Lower leg skin (tissue), 4 donors: ENCODE data around the gene FLRT2. TPM values are rescaled to one million over a fixed set of nuclear protein-coding genes. Genes with fewer than 3 reads are reported as not detected.

Source experiments
- DNase-seq, 2 donors: peaks; one replicate each; pipeline ENCODE4 v3.0.0-alpha.2; 2019; ENCODE audit warnings: low spot score in 2 of 2
- H3K4me3 ChIP-seq: fragments of 200-600 bp; sonication (generic); 2 replicates; pipeline ENCODE4 v1.5.1; 2017; ENCODE audit warnings: mild to moderate bottlenecking, low read depth; ENCODE audit not compliant: poor library complexity, severe bottlenecking
- POLR2A ChIP-seq, 2 donors: fragments of 450-650 bp; IDR thresholded peaks; one replicate each; pipeline ENCODE4 v1.6.1; 2016 to 2017; ENCODE audit warnings: antibody characterized with exemption in 2 of 2, mild to moderate bottlenecking in 1 of 2, moderate library complexity in 1 of 2
- WGBS, 2 donors: methylation state at CpG; one replicate each; pipeline ENCODE4 v1.1.5; 2018; 5-methylcytosine and 5-hydroxymethylcytosine counted together
- intact Hi-C: fragments of 100-400 bp; cut with DNase I; formaldehyde crosslinking; loops from one replicate; pipeline ENCODE4 v1.15.0; 2023; ENCODE audit warnings: low total_unique reads
- total RNA-seq, 4 donors: library from RNA; depleted of rRNA; stranded (reverse); fragments of >200 nt; gene quantifications; one replicate each; pipeline ENCODE4 v1.1.0, GENCODE V29; 2016
- TF ChIP-seq, protein P1 (sequence below), 3 donors: fragments of 450-650 bp; IDR thresholded peaks; one replicate each; pipeline ENCODE4 v1.5.1; 2016; ENCODE audit warnings: antibody characterized with exemption in 3 of 3, mild to moderate bottlenecking in 3 of 3, moderate library complexity in 2 of 3

FLRT2 gene
- total RNA-seq, 4 donors from 2014 or later: 11.5 to 36.5 (median 28.0) TPM

DNA sequence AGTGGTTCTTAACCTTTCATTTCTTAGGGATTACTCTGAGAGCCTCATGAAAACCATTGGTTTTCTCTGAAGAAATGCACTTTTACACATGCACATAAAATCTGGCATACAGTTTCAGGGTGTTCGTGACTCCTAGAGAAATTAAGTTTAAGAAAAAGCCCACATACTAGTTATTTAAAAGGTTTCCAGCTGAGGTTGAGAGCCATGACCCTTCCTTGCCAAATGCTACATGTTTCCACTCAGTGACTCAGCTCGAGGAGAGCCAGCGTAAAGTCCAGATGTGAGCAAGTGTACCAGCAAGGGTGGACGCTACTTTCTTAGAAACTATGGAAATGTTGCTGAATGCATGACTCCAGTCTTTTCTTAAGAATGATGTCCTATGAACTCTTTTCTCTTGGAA, 42.7 kb upstream of the FLRT2 start:
- intact Hi-C loops: no loop called here
- no peak for DNase-seq
- WGBS, 2 donors: 72 to 73% methylated on average over 4 of the region's 4 CpGs
- no peak overlapping the region for H3K4me3 ChIP-seq
- TF ChIP-seq, protein P1, sequence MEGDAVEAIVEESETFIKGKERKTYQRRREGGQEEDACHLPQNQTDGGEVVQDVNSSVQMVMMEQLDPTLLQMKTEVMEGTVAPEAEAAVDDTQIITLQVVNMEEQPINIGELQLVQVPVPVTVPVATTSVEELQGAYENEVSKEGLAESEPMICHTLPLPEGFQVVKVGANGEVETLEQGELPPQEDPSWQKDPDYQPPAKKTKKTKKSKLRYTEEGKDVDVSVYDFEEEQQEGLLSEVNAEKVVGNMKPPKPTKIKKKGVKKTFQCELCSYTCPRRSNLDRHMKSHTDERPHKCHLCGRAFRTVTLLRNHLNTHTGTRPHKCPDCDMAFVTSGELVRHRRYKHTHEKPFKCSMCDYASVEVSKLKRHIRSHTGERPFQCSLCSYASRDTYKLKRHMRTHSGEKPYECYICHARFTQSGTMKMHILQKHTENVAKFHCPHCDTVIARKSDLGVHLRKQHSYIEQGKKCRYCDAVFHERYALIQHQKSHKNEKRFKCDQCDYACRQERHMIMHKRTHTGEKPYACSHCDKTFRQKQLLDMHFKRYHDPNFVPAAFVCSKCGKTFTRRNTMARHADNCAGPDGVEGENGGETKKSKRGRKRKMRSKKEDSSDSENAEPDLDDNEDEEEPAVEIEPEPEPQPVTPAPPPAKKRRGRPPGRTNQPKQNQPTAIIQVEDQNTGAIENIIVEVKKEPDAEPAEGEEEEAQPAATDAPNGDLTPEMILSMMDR (IDR thresholded peaks at IDR 0.05): no peak
- no peak for TF ChIP-seq POLR2A (IDR thresholded peaks at IDR 0.05)

DNA sequence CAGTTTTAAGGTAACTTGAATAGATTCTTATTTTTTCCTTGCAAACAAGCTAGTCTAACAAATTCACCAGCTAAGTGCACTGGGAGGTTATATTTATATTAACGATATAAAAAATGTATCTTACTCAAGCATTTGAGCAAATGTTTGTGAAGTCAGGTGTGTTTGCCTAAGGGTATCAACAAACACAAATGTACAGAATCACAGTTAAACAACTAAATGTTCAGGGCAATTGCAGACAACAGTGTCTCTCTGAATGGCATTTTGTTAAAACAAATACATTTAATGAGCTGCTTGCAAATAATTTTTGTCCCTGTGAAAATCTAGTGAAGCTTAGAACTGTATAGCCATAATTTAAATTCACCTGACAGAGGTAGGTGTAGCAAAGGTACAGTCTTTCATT, 28.2 kb upstream of the FLRT2 start:
- intact Hi-C loops: no loop called here

DNA sequence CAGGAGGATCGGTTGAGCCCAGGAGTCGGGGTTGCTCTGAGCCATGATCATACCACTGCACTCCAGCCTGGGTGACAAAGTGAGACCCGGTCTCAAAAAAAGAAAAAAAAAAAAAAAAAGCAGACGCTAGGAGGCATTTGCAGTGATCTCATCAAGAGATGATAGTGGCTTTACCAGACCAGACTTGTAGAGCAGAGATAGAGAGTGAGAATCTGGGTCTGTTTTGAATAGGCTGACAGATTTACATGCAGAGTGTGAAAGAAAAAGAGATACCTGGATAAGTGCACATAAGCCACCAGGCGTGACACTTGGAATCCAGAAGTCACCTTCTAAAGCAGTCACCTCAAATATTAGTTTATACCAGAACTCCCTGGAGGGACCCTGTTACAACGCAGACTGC, 21.1 kb upstream of the FLRT2 start:
- DNase-seq: no peak
- TF ChIP-seq, protein P1 (IDR thresholded peaks at IDR 0.05): no peak
- TF ChIP-seq POLR2A (IDR thresholded peaks at IDR 0.05): no peak
- intact Hi-C loops: no loop called here
- no peak overlapping the region for H3K4me3 ChIP-seq
- WGBS, 2 donors: 51 to 68% methylated on average over 6 of the region's 6 CpGs

More for the DNA sequence above, 28.2 kb upstream of the FLRT2 start:
- TF ChIP-seq POLR2A (IDR thresholded peaks at IDR 0.05): no peak
- TF ChIP-seq, protein P1 (IDR thresholded peaks at IDR 0.05): no peak
- WGBS, 2 donors: 92 to 93% methylated on average over 1 of the region's 1 CpG
- H3K4me3 ChIP-seq: no peak overlapping the region
- no peak for DNase-seq

DNA sequence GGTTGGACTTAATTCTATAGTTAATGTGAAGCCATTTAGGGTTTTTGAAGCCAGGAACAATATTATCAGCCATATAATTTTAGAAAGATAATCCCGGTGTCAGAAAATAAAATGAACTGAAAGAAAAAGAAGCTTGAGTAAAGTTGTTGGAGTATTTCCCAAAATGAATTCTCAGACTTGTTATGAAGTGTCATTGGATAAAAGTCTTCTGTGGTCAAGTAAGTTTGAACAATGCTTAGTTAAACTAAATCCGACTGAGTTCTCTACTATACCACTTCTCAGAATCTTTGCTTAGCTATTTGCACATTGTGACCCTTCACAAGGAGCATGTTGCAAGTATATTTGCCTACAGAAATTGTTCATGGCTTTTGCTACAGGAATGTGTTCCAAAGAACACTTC, 17.5 kb upstream of the FLRT2 start:
- WGBS, 2 donors: 83 to 85% methylated on average over 2 of the region's 2 CpGs
- no peak for DNase-seq
- intact Hi-C loops: no loop called here
- no peak overlapping the region for H3K4me3 ChIP-seq
- TF ChIP-seq, protein P1 (IDR thresholded peaks at IDR 0.05): no peak
- no peak for TF ChIP-seq POLR2A (IDR thresholded peaks at IDR 0.05)

DNA sequence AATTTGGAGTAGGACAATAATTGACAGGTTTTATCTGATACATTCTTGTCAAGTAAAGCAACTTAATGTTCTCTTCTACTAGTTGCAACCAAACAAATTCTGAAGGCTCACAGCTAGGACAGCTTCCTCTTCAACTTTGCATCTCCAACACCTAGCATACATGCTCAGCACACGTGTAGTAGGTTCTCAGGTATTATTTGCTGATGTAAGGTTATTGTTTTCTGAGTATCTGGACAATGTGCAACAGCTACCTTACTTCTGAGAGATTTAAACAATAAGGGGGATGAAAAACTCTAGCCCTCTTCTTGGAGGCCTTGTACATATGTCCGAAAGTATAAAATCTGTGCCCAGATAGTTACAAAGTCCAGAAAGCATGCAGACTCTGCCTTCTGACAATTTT, 15.5 kb upstream of the FLRT2 start:
- intact Hi-C loops: no loop called here
- no peak overlapping the region for H3K4me3 ChIP-seq
- no peak for DNase-seq
- TF ChIP-seq POLR2A (IDR thresholded peaks at IDR 0.05): no peak
- TF ChIP-seq, protein P1 (IDR thresholded peaks at IDR 0.05): no peak
- 61 to 80% methylated on average over 2 of the region's 2 CpGs for WGBS, 2 donors
